ENCODE results near the gene TNK2.
"Not testable (repeated sequence)": the region's sequence is repeated elsewhere in the genome, so short reads cannot be mapped to it uniquely, and the experiment has no call there.

GRCh38 chr3:195914146-195914545, 5.8 kb upstream of the TNK2 start:
- not testable (repeated sequence) for TF ChIP-seq EZH2 (IDR thresholded peaks at IDR 0.05; ENCODE audit: borderline replicate concordance, insufficient read depth, low read depth, low read length, poor library complexity, severe bottlenecking); CTCF (IDR thresholded peaks at IDR 0.05)
